ENCODE data around the gene CLEC2D.
"Not testable (repeated sequence)": the region's sequence is repeated elsewhere in the genome, so short reads cannot be mapped to it uniquely, and the experiment has no call there.

CLEC2D gene

DNA sequence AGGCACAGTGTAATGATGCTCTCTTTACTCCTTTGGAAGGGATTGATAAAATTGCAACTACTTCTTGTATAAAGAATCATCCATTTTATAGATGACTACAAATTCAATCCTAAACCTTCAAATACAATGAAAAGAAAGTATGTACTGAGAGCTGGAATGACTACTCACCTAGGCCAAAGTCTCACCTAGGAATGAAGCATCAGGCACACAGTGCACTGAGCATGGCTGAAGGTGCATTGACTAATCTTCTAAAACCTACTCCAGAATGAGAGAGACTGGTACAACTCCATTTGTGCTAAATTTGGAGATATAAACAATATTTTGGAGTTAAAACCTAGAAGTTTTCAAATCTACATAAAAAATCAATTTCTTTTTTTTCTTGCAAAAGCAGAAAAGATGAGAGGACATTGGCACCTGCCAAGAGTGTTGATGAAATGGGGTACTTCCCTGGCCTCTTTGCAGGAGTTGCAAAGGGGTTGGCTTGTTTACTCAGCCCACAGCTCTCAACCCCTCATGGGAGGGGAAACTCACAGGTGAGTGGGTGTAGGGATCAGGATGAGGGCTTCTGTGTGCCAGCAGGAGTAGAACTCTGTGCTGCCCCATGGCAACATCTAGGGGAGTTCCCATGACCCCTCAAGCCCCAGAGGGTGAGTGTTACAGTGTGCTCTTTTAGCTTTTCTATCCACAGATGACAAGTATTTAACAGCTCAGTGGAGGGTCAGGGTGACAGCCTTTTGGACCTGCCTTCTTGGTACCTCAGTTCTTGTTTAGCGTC, 32.1 kb downstream of the CLEC2D start:
- H3K27me3 ChIP-seq (ENCODE audit: insufficient read depth, low read length): no peaks in the 10 kb centered on the region
- WGBS: 94% methylated on average over 1 of the region's 1 CpG
- no peaks in the 10 kb centered on the region for H3K4me1 ChIP-seq (ENCODE audit: insufficient read depth, low read length)
- H3K4me3 ChIP-seq (ENCODE audit: low read length): no peak overlapping the region
- H3K9me3 ChIP-seq (ENCODE audit: insufficient read depth, low read depth, low read length): peaks cover 12% of the 10 kb centered on the region
- no peak overlapping the region for H3K27ac ChIP-seq (ENCODE audit: low read depth, low read length)
- no peak overlapping the region for H3K9ac ChIP-seq (ENCODE audit: low read depth, low read length)
- H3K36me3 ChIP-seq (ENCODE audit: insufficient read depth, low read length): peaks cover 2% of the 10 kb centered on the region; the same call in 1 of the 2 replicates

DNA sequence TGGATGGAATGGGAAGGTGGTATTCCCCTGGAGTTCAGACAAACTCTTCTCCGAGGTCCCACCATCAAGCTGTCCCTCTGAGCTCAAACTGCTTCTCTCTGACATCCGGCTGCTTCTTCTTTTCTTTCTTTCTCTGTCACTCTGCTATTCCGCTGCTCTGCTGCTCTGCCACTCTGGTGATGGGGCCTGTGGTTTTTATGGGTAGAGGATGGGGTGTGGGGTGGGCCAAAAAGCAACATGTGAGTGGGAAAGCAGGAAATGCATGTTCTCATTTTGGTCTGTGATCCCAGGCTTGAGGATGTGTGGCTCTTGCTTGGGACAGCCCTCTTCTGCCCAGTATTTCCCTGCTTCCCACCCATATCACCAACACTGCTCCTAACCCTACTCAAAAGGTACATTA, 32.7 kb downstream of the CLEC2D start:
- no peak overlapping the region for H3K27ac ChIP-seq (ENCODE audit: low read depth, low read length)
- no peaks in the 10 kb centered on the region for H3K4me1 ChIP-seq (ENCODE audit: insufficient read depth, low read length)
- H3K27me3 ChIP-seq (ENCODE audit: insufficient read depth, low read length): no peaks in the 10 kb centered on the region
- peaks cover 11% of the 10 kb centered on the region for H3K9me3 ChIP-seq (ENCODE audit: insufficient read depth, low read depth, low read length)
- H3K4me3 ChIP-seq (ENCODE audit: low read length): no peak overlapping the region
- 94% methylated on average over 3 of the region's 3 CpGs for WGBS
- no peaks in the 10 kb centered on the region; the same call in 1 of the 2 replicates for H3K36me3 ChIP-seq (ENCODE audit: insufficient read depth, low read length)
- no peak overlapping the region for H3K9ac ChIP-seq (ENCODE audit: low read depth, low read length)

DNA sequence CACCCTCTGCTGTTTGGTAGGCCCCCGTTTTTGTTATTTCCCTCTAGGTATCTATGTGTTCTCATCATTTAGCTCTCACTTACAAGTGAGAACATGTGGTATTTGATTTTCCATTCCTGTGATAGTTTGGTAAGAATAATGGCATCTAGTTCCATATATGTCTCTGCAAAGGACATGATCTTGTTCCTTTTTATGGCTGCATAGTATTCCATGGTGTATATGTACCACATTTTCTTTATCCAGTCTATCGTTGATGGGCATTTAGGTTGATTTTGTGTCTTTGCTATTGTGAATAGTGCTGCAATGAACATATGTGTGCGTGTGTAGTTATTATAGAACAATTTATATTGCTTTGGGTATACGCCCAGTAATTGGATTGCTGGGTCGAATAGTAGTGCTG, 35.0 kb downstream of the CLEC2D start:
- not testable (repeated sequence) for H3K27me3 ChIP-seq (ENCODE audit: insufficient read depth, low read length); H3K9me3 ChIP-seq (ENCODE audit: insufficient read depth, low read depth, low read length); H3K36me3 ChIP-seq (ENCODE audit: insufficient read depth, low read length); H3K4me1 ChIP-seq (ENCODE audit: insufficient read depth, low read length); H3K4me3 ChIP-seq (ENCODE audit: low read length); H3K9ac ChIP-seq (ENCODE audit: low read depth, low read length); H3K27ac ChIP-seq (ENCODE audit: low read depth, low read length)
- WGBS: 98% methylated on average over 5 of the region's 5 CpGs

DNA sequence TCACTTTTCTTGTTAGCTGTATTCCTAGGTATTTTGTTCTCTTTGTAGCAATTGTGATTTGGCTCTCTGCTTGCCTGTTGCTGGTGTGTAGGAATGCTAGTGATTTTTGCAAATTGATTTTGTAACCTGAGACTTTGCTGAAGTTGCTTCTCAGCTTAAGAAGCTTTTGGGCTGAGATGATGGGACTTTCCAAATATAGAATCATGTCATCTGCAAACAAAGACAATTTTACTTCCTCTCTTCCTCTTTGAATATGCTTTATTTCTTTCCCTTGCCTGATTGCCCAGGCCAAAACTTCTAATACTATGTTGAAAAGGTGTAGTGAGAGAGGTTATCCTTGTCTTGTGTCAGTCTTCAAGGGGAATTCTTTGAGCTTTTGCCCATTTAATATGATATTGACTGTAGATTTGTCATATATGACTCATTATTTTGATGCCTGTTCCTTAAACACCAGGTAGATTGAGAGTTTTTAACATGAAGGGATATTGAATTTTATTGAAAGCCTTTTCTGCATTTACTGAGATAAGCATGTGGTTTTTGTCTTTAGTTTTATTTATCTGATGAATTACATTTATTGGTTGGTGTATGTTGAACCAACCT, 36.7 kb downstream of the CLEC2D start:
- 0 out of 2 replicates have a peak, but pooled peaks cover 4% of the 10 kb centered on the region for H3K4me1 ChIP-seq (ENCODE audit: insufficient read depth, low read length)
- H3K36me3 ChIP-seq (ENCODE audit: insufficient read depth, low read length): no peaks in the 10 kb centered on the region
- no peak overlapping the region for H3K4me3 ChIP-seq (ENCODE audit: low read length)
- no peaks in the 10 kb centered on the region for H3K27me3 ChIP-seq (ENCODE audit: insufficient read depth, low read length)
- H3K9me3 ChIP-seq (ENCODE audit: insufficient read depth, low read depth, low read length): 0 out of 2 replicates have a peak, but pooled peaks cover 3% of the 10 kb centered on the region
- no peak overlapping the region for H3K9ac ChIP-seq (ENCODE audit: low read depth, low read length)
- H3K27ac ChIP-seq (ENCODE audit: low read depth, low read length): no peak overlapping the region

DNA sequence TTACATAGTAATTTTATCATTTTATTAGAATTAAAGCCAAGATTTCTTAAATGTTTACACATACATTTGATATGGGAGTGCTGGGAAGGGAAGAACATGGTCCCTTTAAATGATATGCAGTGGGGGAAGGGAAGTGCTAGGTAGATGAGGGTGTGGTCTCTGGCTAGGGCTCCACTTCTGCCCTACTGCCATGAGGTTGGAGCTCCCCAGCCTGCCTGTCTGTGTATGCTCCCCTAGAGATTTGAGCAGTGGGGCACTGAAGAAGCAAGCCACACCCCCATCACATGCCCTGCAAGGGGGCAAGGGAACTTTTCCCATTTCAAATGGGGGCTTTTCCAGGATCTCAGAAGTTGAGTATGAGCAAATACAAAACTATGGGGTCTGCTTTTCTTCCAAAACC, 37.8 kb downstream of the CLEC2D start:
- Histone ChIP-seq H3K36me3 (ENCODE audit: insufficient read depth, low read length) (no peaks in the 10 kb centered on the region), H3K9me3 (ENCODE audit: insufficient read depth, low read depth, low read length) (0 out of 2 replicates have a peak, but pooled peaks cover 3% of the 10 kb centered on the region), H3K9ac (ENCODE audit: low read depth, low read length) (no peak overlapping the region), H3K4me3 (ENCODE audit: low read length) (no peak overlapping the region), H3K27me3 (ENCODE audit: insufficient read depth, low read length) (no peaks in the 10 kb centered on the region), H3K4me1 (ENCODE audit: insufficient read depth, low read length) (0 out of 2 replicates have a peak, but pooled peaks cover 5% of the 10 kb centered on the region), H3K27ac (ENCODE audit: low read depth, low read length) (no peak overlapping the region)

DNA sequence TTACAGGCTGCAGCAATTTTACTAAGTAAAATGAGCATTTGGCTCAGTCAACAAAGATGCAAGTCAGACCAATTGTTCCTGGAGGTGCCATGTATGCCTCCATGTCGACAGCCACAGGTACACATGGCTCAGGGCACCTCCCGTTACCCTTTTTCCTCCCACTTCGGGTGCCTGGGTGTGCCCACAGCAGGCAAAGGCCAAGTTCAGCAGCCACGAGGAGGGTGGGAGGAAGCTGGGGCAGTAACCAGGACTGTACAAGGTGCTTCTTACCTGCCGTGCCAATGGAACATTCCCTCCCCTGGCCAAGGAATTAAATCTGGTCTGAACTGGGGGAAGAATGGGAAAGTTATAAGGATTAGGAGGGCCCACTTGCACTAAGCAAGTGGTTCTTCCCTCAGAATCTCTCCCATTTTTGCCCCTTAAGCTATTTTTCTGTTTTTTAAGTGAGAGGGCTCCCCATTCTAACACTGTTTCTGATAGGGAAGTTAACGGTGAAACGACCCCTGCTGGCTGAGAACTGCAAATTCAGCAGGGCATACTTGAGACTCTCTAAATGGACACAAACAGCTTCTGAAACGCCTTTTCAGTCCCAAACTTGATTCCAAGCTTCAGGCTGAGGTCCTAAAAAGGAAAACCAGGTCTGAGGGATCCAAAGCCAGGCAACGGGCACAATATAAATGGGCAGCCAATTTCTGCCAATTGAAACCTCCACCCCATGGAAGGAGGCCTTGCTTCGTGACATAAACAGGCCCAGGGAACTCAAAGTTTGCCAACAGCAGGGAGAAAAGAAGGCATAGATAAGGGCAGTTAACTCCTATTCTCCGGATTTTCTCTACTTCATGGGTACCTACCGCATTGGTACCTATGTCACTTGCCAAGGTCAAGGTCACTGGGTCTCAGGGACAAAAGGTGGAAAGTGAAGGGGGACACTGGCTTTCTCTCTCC, 38.6 kb downstream of the CLEC2D start:
- H3K4me3 ChIP-seq (ENCODE audit: low read length): no peak overlapping the region
- 0 out of 2 replicates have a peak, but pooled peaks cover 3% of the 10 kb centered on the region for H3K9me3 ChIP-seq (ENCODE audit: insufficient read depth, low read depth, low read length)
- no peaks in the 10 kb centered on the region for H3K27me3 ChIP-seq (ENCODE audit: insufficient read depth, low read length)
- 0 out of 2 replicates have a peak, but pooled peaks cover 5% of the 10 kb centered on the region for H3K4me1 ChIP-seq (ENCODE audit: insufficient read depth, low read length)
- 67% methylated on average over 12 of the region's 12 CpGs for WGBS
- H3K9ac ChIP-seq (ENCODE audit: low read depth, low read length): no peak overlapping the region
- H3K36me3 ChIP-seq (ENCODE audit: insufficient read depth, low read length): no peaks in the 10 kb centered on the region
- no peak overlapping the region for H3K27ac ChIP-seq (ENCODE audit: low read depth, low read length)

DNA sequence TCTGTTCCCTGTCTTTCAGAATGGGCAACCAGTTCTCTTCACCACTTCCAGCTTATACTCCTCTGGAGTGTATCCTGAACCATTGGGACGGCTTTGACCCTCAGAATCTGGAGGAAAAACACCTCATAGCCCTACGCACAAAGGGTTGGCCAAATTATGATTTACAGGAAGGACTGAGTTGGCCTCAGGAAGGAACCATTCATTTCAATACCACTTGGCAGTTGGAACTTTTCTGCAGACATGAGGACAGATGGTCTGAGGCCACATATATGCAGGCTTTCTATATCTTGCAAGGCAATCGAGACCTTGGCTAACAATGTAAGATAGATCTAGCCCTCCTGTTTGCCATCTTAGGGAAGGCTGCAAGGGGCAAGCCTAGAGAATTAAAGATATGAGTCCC, 39.3 kb downstream of the CLEC2D start:
- Histone ChIP-seq H3K9me3 (ENCODE audit: insufficient read depth, low read depth, low read length) (0 out of 2 replicates have a peak, but pooled peaks cover 3% of the 10 kb centered on the region), H3K36me3 (ENCODE audit: insufficient read depth, low read length) (no peaks in the 10 kb centered on the region), H3K4me1 (ENCODE audit: insufficient read depth, low read length) (0 out of 2 replicates have a peak, but pooled peaks cover 5% of the 10 kb centered on the region), H3K27ac (ENCODE audit: low read depth, low read length) (no peak overlapping the region), H3K9ac (ENCODE audit: low read depth, low read length) (no peak overlapping the region), H3K27me3 (ENCODE audit: insufficient read depth, low read length) (no peaks in the 10 kb centered on the region), H3K4me3 (ENCODE audit: low read length) (no peak overlapping the region)
- 93% methylated on average over 3 of the region's 3 CpGs for WGBS

DNA sequence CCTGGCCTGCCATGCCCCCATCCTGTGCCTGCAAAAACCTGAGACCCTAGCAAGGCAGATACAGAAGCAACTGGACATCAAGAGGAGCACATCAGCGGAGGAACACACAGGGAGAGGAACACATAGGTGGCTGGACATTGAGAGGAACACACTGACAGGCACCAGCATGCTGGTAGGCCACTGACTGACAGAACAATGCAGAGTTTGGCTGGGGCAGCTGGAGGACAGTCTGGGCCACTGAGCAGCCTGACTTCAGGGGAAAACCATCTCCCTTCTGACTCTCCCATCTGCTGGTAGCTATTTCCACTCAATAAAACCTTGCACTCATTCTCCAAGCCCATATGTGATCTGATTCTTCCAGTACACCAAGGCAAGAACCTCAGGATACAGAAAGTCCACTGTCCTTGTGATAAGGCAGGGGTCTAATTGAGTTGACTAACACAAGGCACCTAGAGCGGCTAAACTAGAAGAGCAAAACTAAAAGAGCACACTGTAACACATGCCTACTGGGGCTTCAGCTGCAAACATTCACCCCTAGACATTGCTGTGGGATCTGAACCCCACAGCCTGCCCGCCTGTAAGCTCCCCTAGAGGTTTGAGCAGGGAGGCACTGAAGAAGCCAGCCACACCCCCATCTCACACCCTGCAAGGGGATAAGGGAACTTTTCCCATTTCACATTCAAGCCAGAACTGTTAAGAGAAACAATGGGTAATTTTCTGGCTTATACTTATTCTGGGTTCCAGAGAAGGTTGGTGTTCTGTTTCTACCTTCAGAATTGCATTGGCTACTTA, 41.3 kb downstream of the CLEC2D start:
- Histone ChIP-seq H3K4me1 (ENCODE audit: insufficient read depth, low read length) (0 out of 2 replicates have a peak, but pooled peaks cover 5% of the 10 kb centered on the region), H3K9me3 (ENCODE audit: insufficient read depth, low read depth, low read length) (no peaks in the 10 kb centered on the region), H3K36me3 (ENCODE audit: insufficient read depth, low read length) (no peaks in the 10 kb centered on the region), H3K4me3 (ENCODE audit: low read length) (no peak overlapping the region), H3K9ac (ENCODE audit: low read depth, low read length) (no peak overlapping the region), H3K27ac (ENCODE audit: low read depth, low read length) (no peak overlapping the region), H3K27me3 (ENCODE audit: insufficient read depth, low read length) (no peaks in the 10 kb centered on the region)
- WGBS: 88% methylated on average over 3 of the region's 3 CpGs

DNA sequence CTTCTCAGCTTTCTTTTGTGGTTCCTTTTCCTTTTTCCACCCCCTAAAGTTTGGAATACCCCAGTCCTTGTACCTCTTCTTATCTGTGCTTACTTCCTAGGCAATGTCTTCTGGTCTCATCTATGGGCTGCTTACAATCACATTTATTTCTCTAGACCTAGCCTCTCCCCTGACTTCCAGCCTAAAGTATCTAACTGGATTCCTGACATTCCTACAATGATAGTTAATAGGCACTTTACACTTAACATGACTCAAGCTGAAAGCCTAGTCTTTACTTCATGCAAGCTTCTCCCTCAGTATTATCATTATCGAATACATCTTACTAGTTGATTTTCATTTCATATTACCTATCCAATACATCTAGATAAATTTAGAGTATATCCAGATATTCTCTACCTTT, 42.2 kb downstream of the CLEC2D start:
- no peaks in the 10 kb centered on the region for H3K27me3 ChIP-seq (ENCODE audit: insufficient read depth, low read length)
- H3K9me3 ChIP-seq (ENCODE audit: insufficient read depth, low read depth, low read length): no peaks in the 10 kb centered on the region
- H3K36me3 ChIP-seq (ENCODE audit: insufficient read depth, low read length): no peaks in the 10 kb centered on the region
- no peak overlapping the region for H3K9ac ChIP-seq (ENCODE audit: low read depth, low read length)
- H3K4me3 ChIP-seq (ENCODE audit: low read length): no peak overlapping the region
- no peak overlapping the region for H3K27ac ChIP-seq (ENCODE audit: low read depth, low read length)
- H3K4me1 ChIP-seq (ENCODE audit: insufficient read depth, low read length): 0 out of 2 replicates have a peak, but pooled peaks cover 5% of the 10 kb centered on the region
- 100% methylated on average over 1 of the region's 1 CpG for WGBS

DNA sequence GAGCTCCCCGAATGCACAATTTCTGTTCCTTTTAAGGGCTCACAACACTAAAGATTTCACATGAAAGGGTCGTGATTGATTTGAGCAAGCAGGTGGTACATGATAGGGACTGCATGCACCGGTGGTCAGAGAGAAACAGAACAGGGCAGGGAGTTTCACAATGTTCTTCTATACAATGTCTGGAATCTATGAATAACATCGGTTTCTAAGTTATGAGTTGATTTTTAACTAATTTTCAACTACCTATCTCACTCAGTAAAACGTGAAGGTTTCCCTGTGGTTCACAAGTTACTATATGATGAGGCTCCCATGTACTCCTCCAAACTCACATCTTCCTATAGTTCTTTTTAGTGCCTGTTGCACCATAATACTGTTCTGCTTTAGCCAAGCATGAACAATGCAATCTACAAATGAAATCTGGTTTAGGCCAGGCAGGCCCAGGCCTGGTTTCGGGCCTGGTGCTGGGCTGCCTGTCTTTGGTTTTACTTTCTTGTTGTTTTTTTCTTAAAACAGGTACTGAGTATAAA, 43.6 kb downstream of the CLEC2D start:
- WGBS: 92% methylated on average over 4 of the region's 6 CpGs
- not testable (repeated sequence) for H3K9ac ChIP-seq (ENCODE audit: low read depth, low read length); H3K27ac ChIP-seq (ENCODE audit: low read depth, low read length); H3K27me3 ChIP-seq (ENCODE audit: insufficient read depth, low read length); H3K4me1 ChIP-seq (ENCODE audit: insufficient read depth, low read length); H3K9me3 ChIP-seq (ENCODE audit: insufficient read depth, low read depth, low read length); H3K4me3 ChIP-seq (ENCODE audit: low read length); H3K36me3 ChIP-seq (ENCODE audit: insufficient read depth, low read length)

Data from HUES64 (cell line).